Epithelial cell of esophagus (primary cell): ENCODE measurements around the gene LDHAL6B.

Experiments
- DNase-seq: peaks from one replicate; pipeline ENCODE4 v3.0.0; 2010; ENCODE audit warnings: low read depth
- H3K4me3 ChIP-seq: 2 replicates; pipeline ENCODE4 v1.5.1; 2011; ENCODE audit warnings: mild to moderate bottlenecking, low read length, control low read depth
- TF ChIP-seq, protein P1 (sequence below): IDR thresholded peaks from 2 replicates; pipeline ENCODE4 v1.5.1; 2011; ENCODE audit warnings: low read depth, mild to moderate bottlenecking, low read length, control low read depth, inconsistent platforms; ENCODE audit not compliant: insufficient read depth; ENCODE audit errors: missing control alignments

The LDHAL6B gene

DNA sequence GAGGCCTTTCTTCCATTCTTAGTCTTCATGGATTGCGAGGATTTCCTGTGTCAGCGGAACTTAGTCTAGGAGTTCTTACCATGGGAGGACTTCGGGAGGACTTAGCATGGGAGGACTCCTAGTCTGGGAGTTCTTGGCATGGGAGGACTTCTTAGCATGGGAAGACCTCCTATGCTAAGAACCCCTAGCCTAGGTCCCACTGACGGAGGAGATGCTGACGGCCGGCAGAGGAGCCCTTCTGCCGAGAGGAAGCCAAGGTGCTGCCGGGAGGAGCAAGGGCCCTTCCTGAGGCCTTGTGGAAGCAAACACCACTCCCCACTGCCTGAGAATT lies 35.6 kb upstream of the LDHAL6B start:
- no peak overlapping the region for H3K4me3 ChIP-seq
- DNase-seq: no peak
- TF ChIP-seq, protein P1, sequence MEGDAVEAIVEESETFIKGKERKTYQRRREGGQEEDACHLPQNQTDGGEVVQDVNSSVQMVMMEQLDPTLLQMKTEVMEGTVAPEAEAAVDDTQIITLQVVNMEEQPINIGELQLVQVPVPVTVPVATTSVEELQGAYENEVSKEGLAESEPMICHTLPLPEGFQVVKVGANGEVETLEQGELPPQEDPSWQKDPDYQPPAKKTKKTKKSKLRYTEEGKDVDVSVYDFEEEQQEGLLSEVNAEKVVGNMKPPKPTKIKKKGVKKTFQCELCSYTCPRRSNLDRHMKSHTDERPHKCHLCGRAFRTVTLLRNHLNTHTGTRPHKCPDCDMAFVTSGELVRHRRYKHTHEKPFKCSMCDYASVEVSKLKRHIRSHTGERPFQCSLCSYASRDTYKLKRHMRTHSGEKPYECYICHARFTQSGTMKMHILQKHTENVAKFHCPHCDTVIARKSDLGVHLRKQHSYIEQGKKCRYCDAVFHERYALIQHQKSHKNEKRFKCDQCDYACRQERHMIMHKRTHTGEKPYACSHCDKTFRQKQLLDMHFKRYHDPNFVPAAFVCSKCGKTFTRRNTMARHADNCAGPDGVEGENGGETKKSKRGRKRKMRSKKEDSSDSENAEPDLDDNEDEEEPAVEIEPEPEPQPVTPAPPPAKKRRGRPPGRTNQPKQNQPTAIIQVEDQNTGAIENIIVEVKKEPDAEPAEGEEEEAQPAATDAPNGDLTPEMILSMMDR: no peak

DNA sequence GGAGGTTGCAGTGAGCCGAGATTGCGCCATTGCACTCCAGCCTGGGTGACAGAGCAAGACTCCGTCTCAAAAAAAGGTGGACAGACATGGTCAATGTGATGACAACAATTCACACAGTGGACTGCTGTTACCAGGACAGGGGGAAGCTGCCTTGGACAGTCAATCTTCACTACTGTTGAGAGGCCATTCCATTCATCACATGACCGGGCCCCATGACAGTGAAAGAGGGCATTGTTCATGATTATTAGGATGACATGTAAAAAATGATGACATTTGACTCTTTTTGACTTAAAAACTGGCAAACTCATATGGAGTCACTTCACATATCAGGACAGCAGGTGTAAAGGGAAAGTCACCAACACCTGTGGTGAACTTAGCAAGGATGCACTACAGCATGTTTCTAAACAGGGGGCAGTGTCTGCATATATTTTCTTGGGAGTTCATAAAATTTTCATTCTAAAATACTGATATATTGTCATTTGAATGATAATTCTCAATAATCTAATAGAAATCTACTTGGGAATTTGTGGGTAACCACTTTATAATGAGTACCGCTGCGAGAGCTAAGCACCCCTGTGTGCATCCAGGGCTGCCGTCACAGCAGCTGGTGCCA lies 34.2 kb upstream of the LDHAL6B start:
- TF ChIP-seq, protein P1: peak; percentile 9
- DNase-seq: no peak

DNA sequence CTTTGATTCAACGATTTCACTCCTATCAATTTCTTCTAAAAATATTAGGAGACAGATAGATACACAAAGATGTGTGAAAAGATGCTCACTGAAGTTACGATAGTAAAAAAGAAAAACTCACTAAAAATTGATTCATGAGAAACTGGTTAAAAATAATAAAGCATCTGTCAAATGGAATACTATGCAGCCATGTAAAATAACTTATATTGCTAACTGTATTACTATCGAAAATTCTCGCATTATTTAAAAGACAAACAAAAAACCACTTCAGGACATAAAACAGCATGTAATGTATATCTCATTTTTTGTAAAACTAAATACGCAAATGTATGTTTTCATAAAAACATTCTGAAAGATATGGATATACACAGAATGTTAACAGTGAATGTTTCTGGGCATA lies 33.4 kb upstream of the LDHAL6B start:
- H3K4me3 ChIP-seq: no peak overlapping the region
- TF ChIP-seq, protein P1: no peak
- no peak for DNase-seq

More for the DNA sequence above, 34.2 kb upstream of the LDHAL6B start:
- H3K4me3 ChIP-seq: no peak overlapping the region

DNA sequence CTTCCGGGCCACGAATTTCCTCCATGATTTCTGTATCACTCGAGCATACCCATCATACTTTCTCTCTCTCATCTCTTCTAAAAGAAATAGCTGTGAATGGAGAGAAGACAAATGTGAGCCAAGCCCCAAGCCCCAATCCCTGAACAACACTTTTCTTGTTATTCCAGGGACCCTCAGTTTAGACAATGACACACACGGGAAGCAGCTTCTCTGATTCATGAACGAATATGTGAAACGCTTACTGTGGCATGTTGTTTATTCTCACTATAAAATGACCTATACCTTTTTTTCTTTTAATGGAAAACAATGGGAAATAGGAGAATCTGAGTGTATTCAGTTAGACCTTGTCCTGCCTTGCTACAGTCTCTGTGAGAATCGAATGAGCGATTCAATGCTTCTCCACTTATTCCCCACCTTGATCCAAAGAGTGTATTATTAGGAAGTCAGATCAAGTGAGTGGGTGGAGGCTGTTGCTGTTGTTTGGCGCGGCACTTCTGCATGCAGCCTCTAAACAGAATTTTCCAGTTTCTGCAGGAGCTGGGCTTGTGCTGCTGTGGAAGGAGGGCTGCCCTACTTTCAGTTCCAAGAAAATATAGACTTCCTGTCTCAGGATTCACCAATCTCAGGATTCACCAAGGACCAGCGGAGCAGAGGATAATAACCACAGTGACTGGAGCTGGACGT lies 32.4 kb upstream of the LDHAL6B start:
- H3K4me3 ChIP-seq: no peak overlapping the region
- DNase-seq: no peak
- TF ChIP-seq, protein P1: no peak

DNA sequence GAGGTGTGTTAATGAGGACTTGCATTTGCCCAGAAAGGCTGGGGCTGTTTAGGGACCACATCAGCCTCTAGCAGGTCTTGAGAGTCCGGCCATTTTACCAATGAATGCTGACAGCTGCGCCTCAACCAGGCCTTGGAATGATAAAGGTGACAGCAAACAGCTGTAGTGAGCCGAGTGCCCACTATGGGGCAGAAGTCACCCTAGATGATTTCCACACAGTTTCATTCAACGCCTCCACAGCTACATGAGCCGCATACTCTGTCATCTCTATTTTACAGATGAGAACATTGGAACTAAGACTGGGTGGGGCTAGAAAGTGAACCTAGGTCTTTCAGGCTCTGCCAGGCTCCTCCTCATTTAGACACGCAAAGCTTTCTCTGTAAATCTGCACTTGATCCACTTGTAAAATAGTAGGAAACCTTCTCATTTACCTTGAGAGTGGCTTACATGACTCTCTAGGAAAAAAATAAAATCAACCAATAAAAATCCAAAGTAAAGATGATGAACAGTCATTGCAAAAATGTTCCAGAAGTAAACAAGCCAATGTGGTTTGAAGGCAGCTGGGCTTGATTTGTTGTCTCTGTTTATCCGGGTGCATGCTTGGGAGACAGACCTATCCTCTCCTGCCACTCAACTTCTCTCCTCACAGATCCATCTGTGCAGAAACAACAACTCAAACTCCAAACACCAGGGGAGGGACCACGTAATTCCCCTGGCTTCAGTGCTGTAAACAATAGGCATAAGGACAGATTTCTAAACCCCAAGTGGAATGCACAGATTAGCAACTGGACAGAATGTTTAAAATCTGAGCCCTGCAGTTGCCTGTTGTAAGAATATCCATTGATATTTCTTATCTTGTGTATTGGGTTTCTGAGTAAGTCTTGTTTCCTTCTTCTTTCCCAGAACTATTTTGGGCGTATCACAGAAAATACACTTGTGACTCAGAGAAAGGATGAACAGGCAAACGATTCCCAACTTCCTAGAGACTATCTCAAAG lies 31.5 kb upstream of the LDHAL6B start:
- H3K4me3 ChIP-seq: no peak overlapping the region
- DNase-seq: peak; percentile 86
- TF ChIP-seq, protein P1: peak; percentile 68

DNA sequence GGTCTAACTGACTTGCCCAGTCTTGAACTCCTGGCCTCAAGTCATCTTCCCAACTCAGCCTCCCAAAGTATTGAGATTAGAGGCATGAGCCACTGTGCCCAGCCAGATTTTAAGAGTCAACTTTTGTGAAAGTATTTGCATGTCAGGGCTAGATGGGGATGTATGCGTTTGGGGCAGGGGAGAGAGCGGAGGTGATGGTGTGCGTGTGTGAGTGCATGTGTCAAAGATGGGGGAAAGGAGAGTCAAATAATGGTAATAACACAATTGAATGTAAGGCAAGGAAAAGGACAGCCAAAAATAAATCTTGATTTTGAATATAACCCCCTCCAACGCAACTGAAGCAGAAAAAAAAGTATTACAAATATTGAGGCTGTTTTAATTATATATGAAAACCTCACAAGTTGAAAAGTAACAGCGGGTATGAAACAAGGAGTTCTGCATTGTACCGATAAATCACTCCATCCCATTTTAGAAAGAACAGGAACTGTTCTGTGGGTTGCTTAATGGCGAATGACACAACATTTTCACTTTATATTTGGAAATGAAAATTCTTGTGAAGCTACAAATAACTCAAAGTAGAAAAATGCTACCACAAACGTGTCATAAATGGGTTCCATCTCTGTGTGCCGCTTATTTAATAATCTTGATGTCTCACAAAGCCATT lies 29.9 kb upstream of the LDHAL6B start:
- TF ChIP-seq, protein P1: no peak
- no peak for DNase-seq

More for the DNA sequence above, 29.9 kb upstream of the LDHAL6B start:
- no peak overlapping the region for H3K4me3 ChIP-seq
